Endothelial cell of umbilical vein (primary cell): ENCODE results near the gene AKR7A3. TPM values are rescaled to one million over a fixed set of nuclear protein-coding genes. Genes with fewer than 3 reads are reported as not detected.
"Not testable (repeated sequence)": the region's sequence is repeated elsewhere in the genome, so short reads cannot be mapped to it uniquely, and the experiment has no call there.

ENCODE experiments used
- BruUV-seq: library from RNA; stranded (reverse); fragments of 400-500 nt; replicated peaks from 2 replicates; lab custom pipeline; 2021; lab: Mats Ljungman, UMichigan
- CTCF ChIA-PET: fragments of 300-600, 350-600 bp; sonication (Branson Sonifier 250); formaldehyde crosslinking; loops from one replicate; lab custom pipeline; 2021; ENCODE audit warnings: antibody characterized with exemption, inconsistent platforms; lab: Charles Lee
- POLR2A ChIA-PET: fragments of 300-600, 350-600 bp; sonication (Branson Sonifier 250); formaldehyde crosslinking; loops from one replicate; lab custom pipeline; 2021; ENCODE audit warnings: antibody characterized with exemption, inconsistent platforms; lab: Charles Lee
- DNase-seq: peaks from one replicate; pipeline ENCODE4 v3.0.0-alpha.2; 2011; ENCODE audit warnings: low read depth, low spot score
- FAIRE-seq: peaks from 2 replicates; lab custom pipeline; 2011; peaks lifted over from hg19 to GRCh38; lab: Jason Lieb, UNC
- H2AFZ ChIP-seq: 2 replicates; pipeline ENCODE4 v1.6.0; 2012; ENCODE audit warnings: low read depth, low read length, control low read depth, inconsistent platforms
- H3K27ac ChIP-seq: 2 replicates; pipeline ENCODE4 v1.5.1; 2011; ENCODE audit warnings: low read depth, mild to moderate bottlenecking, control low read depth, low read length, moderate library complexity; ENCODE audit not compliant: insufficient read depth
- H3K27me3 ChIP-seq, 2 experiments: 2 replicates each; pipeline versions ENCODE4 v1.6.0 to v1.6.1; 2011; ENCODE audit warnings: low read length in 2 of 2, mixed read lengths in 1 of 2; ENCODE audit not compliant: control insufficient read depth in 2 of 2, insufficient read depth in 2 of 2
- H3K36me3 ChIP-seq, 2 experiments: 2 replicates in 1 of 2; 3 replicates in 1 of 2; pipeline ENCODE4 v1.5.1; 2011; ENCODE audit warnings: low read length in 2 of 2, mild to moderate bottlenecking in 1 of 2, moderate library complexity in 1 of 2; ENCODE audit not compliant: control insufficient read depth in 2 of 2, insufficient read depth in 2 of 2; ENCODE audit errors: extremely low read depth in 1 of 2
- H3K4me1 ChIP-seq: 3 replicates; pipeline ENCODE4 v1.5.1; 2011; ENCODE audit warnings: mild to moderate bottlenecking, low read length; ENCODE audit not compliant: control insufficient read depth, insufficient read depth; ENCODE audit errors: extremely low read depth
- H3K4me2 ChIP-seq: 2 replicates; pipeline ENCODE4 v1.6.1; 2011; ENCODE audit warnings: low read length, control low read depth, mixed read lengths; ENCODE audit not compliant: insufficient read depth
- H3K4me3 ChIP-seq, 3 experiments: fragments of 200-600 bp in 1 of 3; sonication (generic), shearing (Covaris generic) in 1 of 3; replicated peaks in 1 of 3; 2 replicates each; pipeline ENCODE4 v1.5.1; 2011 to 2016; ENCODE audit warnings: control low read depth in 3 of 3, low read length in 3 of 3, mild to moderate bottlenecking in 2 of 3, inconsistent platforms in 1 of 3, low read depth in 1 of 3, moderate library complexity in 1 of 3; ENCODE audit not compliant: insufficient read depth in 1 of 3
- H3K79me2 ChIP-seq: 2 replicates; pipeline ENCODE4 v1.6.0; 2012; ENCODE audit warnings: low read length, inconsistent platforms; ENCODE audit not compliant: control insufficient read depth, insufficient read depth
- H3K9ac ChIP-seq: replicated peaks from 2 replicates; pipeline ENCODE3; 2011; ENCODE audit warnings: low read length, control low read depth; ENCODE audit not compliant: insufficient read depth; ENCODE audit errors: extremely low read depth
- H3K9me1 ChIP-seq: replicated peaks from 3 replicates; pipeline ENCODE4 v1.6.0; 2011; ENCODE audit warnings: mild to moderate bottlenecking, low read length; ENCODE audit not compliant: control insufficient read depth, insufficient read depth; ENCODE audit errors: extremely low read depth
- H3K9me3 ChIP-seq: replicated peaks from 2 replicates; pipeline ENCODE4 v1.5.1; 2012; ENCODE audit warnings: low read length, inconsistent platforms; ENCODE audit not compliant: control insufficient read depth, insufficient read depth
- H4K20me1 ChIP-seq: replicated peaks from 2 replicates; pipeline ENCODE3; 2011; ENCODE audit warnings: mild to moderate bottlenecking, low read length; ENCODE audit not compliant: control insufficient read depth, insufficient read depth; ENCODE audit errors: extremely low read depth
- CTCF ChIP-seq, 2 donors: IDR thresholded peaks; 1 replicate in 1 of 2; 2 replicates in 1 of 2; pipeline ENCODE4 v1.5.1; 2011; ENCODE audit warnings: low read length in 2 of 2, mild to moderate bottlenecking in 2 of 2, moderate library complexity in 2 of 2, control low read depth in 1 of 2, inconsistent platforms in 1 of 2, low read depth in 1 of 2; ENCODE audit not compliant: insufficient read depth in 1 of 2; ENCODE audit errors: extremely low read depth in 1 of 2
- EZH2 ChIP-seq: IDR thresholded peaks from 2 replicates; pipeline ENCODE4 v1.6.1; 2012; ENCODE audit warnings: borderline replicate concordance, low read depth, mild to moderate bottlenecking, moderate library complexity, low read length, inconsistent platforms; ENCODE audit not compliant: severe bottlenecking
- FOS ChIP-seq: IDR thresholded peaks from 2 replicates; pipeline ENCODE4 v1.6.1; 2011; ENCODE audit warnings: mild to moderate bottlenecking, low read length, moderate library complexity, borderline replicate concordance; ENCODE audit not compliant: insufficient read depth
- GATA2 ChIP-seq: IDR thresholded peaks from 2 replicates; pipeline ENCODE4 v1.7.0; 2011; ENCODE audit warnings: low read depth, mild to moderate bottlenecking, moderate library complexity, mixed read lengths, low read length; ENCODE audit not compliant: insufficient read length, insufficient read depth
- JUN ChIP-seq: IDR thresholded peaks from 2 replicates; pipeline ENCODE4 v1.6.1; 2011; ENCODE audit warnings: borderline replicate concordance, low read depth; ENCODE audit not compliant: insufficient read length, insufficient read depth
- MYC ChIP-seq: IDR thresholded peaks from one replicate; pipeline ENCODE4 v1.6.1; 2011; ENCODE audit warnings: mild to moderate bottlenecking, low read depth, low read length
- POLR2A ChIP-seq: IDR thresholded peaks from 2 replicates; pipeline ENCODE4 v1.6.1; 2012; ENCODE audit warnings: low read depth, mild to moderate bottlenecking, control low read depth, low read length
- POLR2AphosphoS5 ChIP-seq: IDR thresholded peaks from 2 replicates; pipeline ENCODE4 v1.6.1; 2012; ENCODE audit warnings: low read depth, mild to moderate bottlenecking, control low read depth, low read length, moderate library complexity; ENCODE audit not compliant: insufficient read depth
- dilution Hi-C: fragments of 300-500 bp; cut with MboI; formaldehyde crosslinking; loops from one replicate; pipeline ENCODE4 v1.15.0; 2019; ENCODE audit warnings: low sequenced_read_pairs; ENCODE audit not compliant: extremely low pct_ligation_motif_present
- intact Hi-C: fragments of 100-400 bp; cut with micrococcal nuclease; formaldehyde crosslinking; loops from one replicate; pipeline ENCODE4 v1.10.0; 2022
- polyA plus RNA-seq, 4 experiments: library from polyadenylated mRNA; depleted of rRNA in 3 of 4; stranded (reverse) in 3 of 4; unstranded in 1 of 4; fragments of >200 nt; gene quantifications; 2 replicates each; pipeline versions ENCODE4 v1.2.1 to v1.2.3, GENCODE V29; 2011 to 2012; ENCODE audit warnings: missing spikeins in 1 of 4
- total RNA-seq: library from RNA; stranded (reverse); gene quantifications from 2 replicates; pipeline ENCODE4 v1.2.3, GENCODE V29; 2021
- TF ChIP-seq, protein P1 (sequence below): IDR thresholded peaks from 2 replicates; pipeline ENCODE4 v1.6.1; 2011; ENCODE audit not compliant: insufficient read depth, insufficient read length

AKR7A3 gene
- total and polyA plus RNA-seq, 2 donors (not counting 3 experiments of a cell fraction or from before 2014, with no cell fraction given): 0.49 to 0.50 TPM

DNA sequence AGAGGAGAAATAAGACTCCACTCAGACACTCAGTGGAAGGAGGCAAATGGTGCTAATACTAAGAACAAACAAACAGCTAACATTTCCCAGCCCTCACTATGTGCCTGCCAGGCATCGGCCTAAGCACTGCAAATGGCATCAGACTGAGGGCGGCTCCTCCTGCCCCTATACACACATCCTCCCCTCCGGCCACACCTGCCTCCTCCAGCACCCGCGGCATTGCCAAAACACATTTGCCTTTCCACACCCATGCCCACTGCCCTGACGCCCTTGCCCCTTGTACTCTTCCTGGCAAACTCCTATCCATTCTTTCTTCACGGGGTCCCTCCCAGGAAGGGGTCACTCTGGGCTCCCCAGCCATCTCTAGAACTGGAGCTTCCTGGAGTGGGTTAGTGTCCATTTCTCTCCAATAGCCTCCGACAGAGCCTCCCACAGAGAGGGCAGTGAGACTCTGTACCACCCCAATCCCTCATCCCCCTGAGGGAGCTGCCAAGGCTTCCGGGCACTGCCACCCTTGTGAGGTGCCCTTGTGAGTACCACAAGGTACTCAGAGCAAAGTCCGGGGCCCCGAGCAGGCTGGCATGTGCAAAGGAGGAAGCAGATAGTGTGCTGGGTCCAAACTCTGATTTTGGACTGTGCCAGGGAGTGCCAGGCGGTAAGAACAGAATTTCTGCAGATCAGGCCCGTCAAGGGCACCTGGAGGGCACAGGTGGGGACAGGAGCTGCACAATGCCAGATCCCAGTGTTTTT lies 959 bp downstream of the AKR7A3 start:
- Histone ChIP-seq H3K36me3 (no peaks in the 10 kb centered on the region), H3K9ac (no peak overlapping the region), H3K4me1 (peaks cover 5% of the 10 kb centered on the region), H3K4me3 (no peak overlapping the region), H3K9me1 (no peaks in the 10 kb centered on the region), H3K27ac (no peak overlapping the region), H3K4me2 (no peak overlapping the region), H2AFZ (no peak overlapping the region), H3K79me2 (no peaks in the 10 kb centered on the region), H3K27me3 (no peaks in the 10 kb centered on the region), H4K20me1 (no peaks in the 10 kb centered on the region), H3K9me3 (no peaks in the 10 kb centered on the region)
- DNase-seq (no peak), FAIRE-seq (no peak)
- intact Hi-C loops (no loop called here), dilution Hi-C loops (no loop called here)
- POLR2A ChIA-PET: no interaction called here
- TF ChIP-seq POLR2AphosphoS5 (no peak), JUN (no peak), FOS (no peak), EZH2 (no peak), CTCF (IDR thresholded peaks at IDR 0.05; ENCODE audit: extremely low read depth in 1 of 2, insufficient read depth in 1 of 2, low read depth in 1 of 2, low read length in 2 of 2) (no peak), MYC (no peak), GATA2 (no peak), POLR2A (no peak)
- TF ChIP-seq, protein P1, sequence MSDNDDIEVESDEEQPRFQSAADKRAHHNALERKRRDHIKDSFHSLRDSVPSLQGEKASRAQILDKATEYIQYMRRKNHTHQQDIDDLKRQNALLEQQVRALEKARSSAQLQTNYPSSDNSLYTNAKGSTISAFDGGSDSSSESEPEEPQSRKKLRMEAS: no peak
- no TSS peak for BruUV-seq
- CTCF ChIA-PET: no interaction called here

- H3K4me2 ChIP-seq, DNase-seq, H3K9me3 ChIP-seq, dilution Hi-C loops, H3K79me2 ChIP-seq, H3K4me1 ChIP-seq, H3K27me3 ChIP-seq, H3K27ac ChIP-seq, H3K4me3 ChIP-seq, H3K36me3 ChIP-seq, H4K20me1 ChIP-seq, CTCF ChIA-PET, BruUV-seq, FAIRE-seq, POLR2A ChIA-PET, H3K9ac ChIP-seq, H2AFZ ChIP-seq, intact Hi-C loops, H3K9me1 ChIP-seq: not testable (repeated sequence)
Observed at GRCh38 chr1:19285807-19286206, 2.8 kb downstream of the AKR7A3 start.
